Heart left ventricle (tissue), 16 donors: ENCODE results near the gene EPHA6. TPM values are rescaled to one million over a fixed set of nuclear protein-coding genes. Genes with fewer than 3 reads are reported as not detected.

Experiments
- ATAC-seq, 4 donors: fragments of 200-7000 bp; cut with Tn5 transposase; one replicate each; pipeline ENCODE4 v1.9.1; 2020 to 2022; ENCODE audit warnings: moderate library complexity in 4 of 4, mild to moderate bottlenecking in 3 of 4, moderate number of reproducible peaks in 1 of 4
- DNase-seq, 5 donors: peaks; one replicate each; pipeline ENCODE4 v3.0.0-alpha.2; 2020
- H3K27ac ChIP-seq, 12 donors: fragments of 200-600 bp; sonication (generic) in 4 of 12; one replicate each; pipeline versions ENCODE4 v1.5.0 to v1.8.0; 2016 to 2022; ENCODE audit warnings: mild to moderate bottlenecking in 2 of 12
- H3K27me3 ChIP-seq, 9 donors: fragments of 200-600 bp; sonication (generic) in 2 of 9; one replicate each; pipeline versions ENCODE4 v1.5.1 to v1.8.0; 2016 to 2022; ENCODE audit warnings: mild to moderate bottlenecking in 3 of 9
- H3K36me3 ChIP-seq, 9 donors: fragments of 200-600 bp; sonication (generic) in 2 of 9; one replicate each; pipeline versions ENCODE4 v1.5.0 to v1.8.0; 2018 to 2022; ENCODE audit warnings: mild to moderate bottlenecking in 2 of 9
- H3K4me1 ChIP-seq, 12 donors: fragments of 200-600 bp; sonication (generic) in 4 of 12; one replicate each; pipeline versions ENCODE4 v1.5.0 to v1.8.0; 2016 to 2022; ENCODE audit warnings: mild to moderate bottlenecking in 3 of 12
- H3K4me3 ChIP-seq, 12 donors: fragments of 200-600 bp; sonication (generic) in 4 of 12; one replicate each; pipeline versions ENCODE4 v1.5.0 to v1.8.0; 2017 to 2022; ENCODE audit warnings: mild to moderate bottlenecking in 9 of 12, moderate library complexity in 4 of 12
- H3K9me3 ChIP-seq, 12 donors: fragments of 200-600 bp; sonication (generic) in 4 of 12; one replicate each; pipeline versions ENCODE4 v1.5.0 to v1.8.0; 2016 to 2022; ENCODE audit warnings: mild to moderate bottlenecking in 1 of 12
- POLR2A ChIP-seq, 2 donors: fragments of 450-650 bp; IDR thresholded peaks; one replicate each; pipeline ENCODE4 v1.6.1; 2017; ENCODE audit warnings: antibody characterized with exemption in 2 of 2, mild to moderate bottlenecking in 2 of 2, moderate library complexity in 2 of 2
- WGBS, 4 donors: extraction: QIAGEN DNeasy Blood & Tissue Kit in 2 of 4; methylation state at CpG; one replicate each; pipeline versions ENCODE4 v1.1.5 to v1.1.7; 2013 to 2018; 5-methylcytosine and 5-hydroxymethylcytosine counted together
- intact Hi-C, 10 donors: fragments of 100-400 bp; cut with DNase I; formaldehyde crosslinking; loops; one replicate each; pipeline versions ENCODE4 v1.11.1 to v1.14.2; 2022
- polyA plus RNA-seq, 2 donors: library from polyadenylated mRNA; stranded (reverse); fragments of 200-250 nt; gene quantifications; one replicate each; pipeline ENCODE4 v1.2.3, GENCODE V29; 2013
- total RNA-seq, 9 donors: library from RNA; depleted of rRNA in 2 of 9; stranded (reverse); fragments of >200 nt in 2 of 9; fragmentation: NEBNext Ultra II Directional in 3 of 9; extraction: Animal tissue kit (Norgen Biotek cat#: 25700) in 3 of 9; gene quantifications; one replicate each; pipeline versions ENCODE4 v1.1.0 to v1.2.4, GENCODE V29; 2016 to 2023
- TF ChIP-seq, protein P1 (sequence below), 12 donors: fragments of 200-600 bp; sonication (generic) in 4 of 12; IDR thresholded peaks; one replicate each; pipeline versions ENCODE4 v1.5.0 to v1.8.0; 2018 to 2022; ENCODE audit warnings: antibody characterized with exemption in 12 of 12, mild to moderate bottlenecking in 5 of 12
- donor health status: ischemic (EF 13 %, LVEDD 7.1; RV severe dilation, severe dysfunction).
- donor health status: healthy with polysubstance abuse.
- donor health status: DM: no; HTN: yes; CAD: no.
- donor health status: DM: no; HTN: no; CAD: no.
- donor health status: ischemic (EF 25% LVEDD 6.9; RV normal size, moderate dysfunction).
- donor health status: ischemic (EF 25% LVEDD 5.7; RV mildly dilated, moderate dysfunction).
- donor health status: healthy.
- donor health status: DM: yes; HTN: yes; CAD: no.
- donor health status: ischemic (EF 35%, LVEDD 5.7; RV mildly dilated, moderate dysfunction).
- donor health status: nonischemic (EF 11% LVEDD 7.7; RV severe dilation, severe dysfunction).
- donor health status: DM: yes; HTN: yes; CAD: no.
- donor health status: PGD.
- donor health status: ischemic (EF 29% LVEDD 5.4; RV normal size, mild dysfunction).
- donor health status: nonischemic (EF 23%, LVEDD 6.1; RV moderate dilation, normal function).

EPHA6 gene
- total and polyA plus RNA-seq, 11 donors: 0.28 to 1.2 (median 0.42) TPM; not detected in 6

DNA sequence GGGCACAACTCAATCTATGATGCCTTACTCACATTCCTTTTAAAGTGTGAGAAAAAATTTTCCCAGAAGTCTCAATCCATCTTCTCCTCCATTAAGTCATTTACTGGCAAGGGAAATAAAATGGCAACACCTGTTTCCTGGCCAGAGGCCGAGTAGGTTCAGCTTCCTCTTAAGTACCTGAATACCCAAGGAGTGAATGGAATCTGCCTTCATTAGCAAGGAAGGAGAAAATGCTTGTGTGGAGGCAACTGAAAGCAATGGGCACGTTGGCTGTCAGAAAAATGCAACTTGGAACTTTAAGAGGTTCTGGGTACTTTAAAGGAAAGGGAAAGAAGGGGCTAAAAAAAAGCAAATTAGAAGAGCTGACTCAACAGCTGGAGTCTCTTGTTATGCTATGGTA is 526.5 kb downstream of the EPHA6 start:
- H3K9me3 ChIP-seq: peaks cover 0 to 2% (median 0%) of the 10 kb centered on the region in 12 donors
- H3K4me3 ChIP-seq: no peak overlapping the region
- WGBS, 4 donors: 43 to 46% (median 45%) methylated on average over 2 of the region's 2 CpGs
- H3K27me3 ChIP-seq: no peaks in the 10 kb centered on the region
- intact Hi-C loops: no loop called here
- H3K27ac ChIP-seq: no peak overlapping the region
- TF ChIP-seq, protein P1, sequence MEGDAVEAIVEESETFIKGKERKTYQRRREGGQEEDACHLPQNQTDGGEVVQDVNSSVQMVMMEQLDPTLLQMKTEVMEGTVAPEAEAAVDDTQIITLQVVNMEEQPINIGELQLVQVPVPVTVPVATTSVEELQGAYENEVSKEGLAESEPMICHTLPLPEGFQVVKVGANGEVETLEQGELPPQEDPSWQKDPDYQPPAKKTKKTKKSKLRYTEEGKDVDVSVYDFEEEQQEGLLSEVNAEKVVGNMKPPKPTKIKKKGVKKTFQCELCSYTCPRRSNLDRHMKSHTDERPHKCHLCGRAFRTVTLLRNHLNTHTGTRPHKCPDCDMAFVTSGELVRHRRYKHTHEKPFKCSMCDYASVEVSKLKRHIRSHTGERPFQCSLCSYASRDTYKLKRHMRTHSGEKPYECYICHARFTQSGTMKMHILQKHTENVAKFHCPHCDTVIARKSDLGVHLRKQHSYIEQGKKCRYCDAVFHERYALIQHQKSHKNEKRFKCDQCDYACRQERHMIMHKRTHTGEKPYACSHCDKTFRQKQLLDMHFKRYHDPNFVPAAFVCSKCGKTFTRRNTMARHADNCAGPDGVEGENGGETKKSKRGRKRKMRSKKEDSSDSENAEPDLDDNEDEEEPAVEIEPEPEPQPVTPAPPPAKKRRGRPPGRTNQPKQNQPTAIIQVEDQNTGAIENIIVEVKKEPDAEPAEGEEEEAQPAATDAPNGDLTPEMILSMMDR (IDR thresholded peaks at IDR 0.05): no peak
- no peak for TF ChIP-seq POLR2A (IDR thresholded peaks at IDR 0.05)
- DNase-seq (no peak), ATAC-seq (no peak)
- no peaks in the 10 kb centered on the region for H3K4me1 ChIP-seq
- no peaks in the 10 kb centered on the region for H3K36me3 ChIP-seq

DNA sequence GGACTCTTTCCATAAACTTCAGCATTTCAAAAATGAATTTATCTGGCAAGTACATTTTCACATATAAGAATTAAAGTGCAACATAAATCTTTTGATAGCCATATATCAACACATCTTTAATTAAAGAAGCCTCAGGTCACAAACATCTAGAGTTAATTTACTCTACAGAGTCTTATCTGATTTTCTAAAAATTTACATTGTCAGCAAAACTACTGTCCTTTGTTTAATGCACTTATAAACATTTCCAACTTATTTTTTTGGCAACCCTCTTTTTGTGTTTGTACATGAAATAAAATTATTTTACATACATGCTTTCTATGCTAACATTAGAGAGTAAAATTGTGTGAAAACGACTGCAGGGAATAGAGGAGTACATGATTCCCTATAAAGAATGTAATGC is 533.4 kb downstream of the EPHA6 start:
- no peak overlapping the region for H3K4me3 ChIP-seq
- TF ChIP-seq, protein P1 (IDR thresholded peaks at IDR 0.05): no peak
- no peak for TF ChIP-seq POLR2A (IDR thresholded peaks at IDR 0.05)
- no peak for ATAC-seq
- H3K27me3 ChIP-seq: no peaks in the 10 kb centered on the region
- no peak overlapping the region for H3K27ac ChIP-seq
- H3K9me3 ChIP-seq: no peaks in the 10 kb centered on the region
- no peak for DNase-seq
- 36 to 49% (median 45%) methylated on average over 1 of the region's 1 CpG for WGBS, 4 donors
- H3K4me1 ChIP-seq: no peaks in the 10 kb centered on the region
- intact Hi-C loops: no loop called here
- no peaks in the 10 kb centered on the region for H3K36me3 ChIP-seq

DNA sequence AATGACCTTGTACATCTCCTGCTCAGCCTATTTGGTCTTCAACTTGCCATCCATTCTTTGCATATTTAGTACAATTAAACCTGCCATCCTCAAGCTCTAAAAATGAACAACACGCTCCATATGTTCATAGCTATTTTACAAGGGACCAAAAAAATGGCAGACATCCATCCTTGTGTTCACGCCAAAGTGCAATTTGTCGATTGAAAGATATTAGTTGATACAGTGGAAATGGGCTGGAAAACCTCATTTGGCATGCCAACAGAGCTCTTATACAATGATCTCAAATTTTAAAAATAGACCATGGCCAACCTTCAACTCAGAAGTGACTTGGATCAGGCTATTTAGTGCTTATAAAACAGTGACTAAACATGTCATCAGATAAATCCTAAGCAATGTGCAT is 536.6 kb downstream of the EPHA6 start:
- no peaks in the 10 kb centered on the region for H3K36me3 ChIP-seq
- H3K27ac ChIP-seq: no peak overlapping the region
- no peak for ATAC-seq
- intact Hi-C loops: no loop called here
- H3K27me3 ChIP-seq: no peaks in the 10 kb centered on the region
- 66 to 79% (median 75%) methylated on average over 3 of the region's 3 CpGs for WGBS, 4 donors
- DNase-seq: no peak
- no peaks in the 10 kb centered on the region for H3K4me1 ChIP-seq
- peaks cover 0 to 17% (median 0%) of the 10 kb centered on the region in 12 donors for H3K9me3 ChIP-seq
- TF ChIP-seq, protein P1 (IDR thresholded peaks at IDR 0.05): no peak
- no peak for TF ChIP-seq POLR2A (IDR thresholded peaks at IDR 0.05)
- H3K4me3 ChIP-seq: no peak overlapping the region

DNA sequence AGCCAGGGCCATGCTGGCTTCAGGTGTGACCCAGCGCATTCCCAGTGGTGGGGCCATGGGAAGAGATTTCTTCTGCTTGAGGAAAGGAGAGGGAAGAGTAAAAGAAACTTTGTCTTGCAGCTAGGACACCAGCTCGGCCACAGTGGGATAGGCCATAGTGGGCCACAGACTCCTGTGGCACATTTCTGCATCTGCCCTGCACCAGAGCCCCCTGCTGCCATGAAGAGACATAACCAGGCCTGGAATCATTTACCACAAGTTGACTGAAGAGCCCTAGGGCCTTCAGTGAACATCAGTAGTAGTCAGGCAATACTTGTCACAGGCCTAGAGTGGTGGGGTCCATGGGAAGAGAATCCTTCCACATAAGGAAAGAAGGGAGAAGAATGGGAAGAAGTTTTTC is 538.8 kb downstream of the EPHA6 start:
- Histone ChIP-seq H3K36me3 (no peaks in the 10 kb centered on the region), H3K27ac (no peak overlapping the region), H3K9me3 (peaks cover 0 to 17% (median 2%) of the 10 kb centered on the region in 12 donors), H3K27me3 (no peaks in the 10 kb centered on the region), H3K4me1 (no peaks in the 10 kb centered on the region), H3K4me3 (no peak overlapping the region)
- DNase-seq (no peak), ATAC-seq (no peak)
- TF ChIP-seq POLR2A (IDR thresholded peaks at IDR 0.05): no peak
- TF ChIP-seq, protein P1 (IDR thresholded peaks at IDR 0.05): no peak
- WGBS, 4 donors: 78 to 92% (median 78%) methylated on average over 2 of the region's 2 CpGs
- intact Hi-C loops: no loop called here
